NCI-H2081 (cell line): ENCODE data around the gene TADA2A.

Source experiments
- DNase-seq, 2 experiments: peaks; one replicate each; lab custom pipeline; 2025; lab: John Stamatoyannopoulos, UW

Gene TADA2A, protein sequence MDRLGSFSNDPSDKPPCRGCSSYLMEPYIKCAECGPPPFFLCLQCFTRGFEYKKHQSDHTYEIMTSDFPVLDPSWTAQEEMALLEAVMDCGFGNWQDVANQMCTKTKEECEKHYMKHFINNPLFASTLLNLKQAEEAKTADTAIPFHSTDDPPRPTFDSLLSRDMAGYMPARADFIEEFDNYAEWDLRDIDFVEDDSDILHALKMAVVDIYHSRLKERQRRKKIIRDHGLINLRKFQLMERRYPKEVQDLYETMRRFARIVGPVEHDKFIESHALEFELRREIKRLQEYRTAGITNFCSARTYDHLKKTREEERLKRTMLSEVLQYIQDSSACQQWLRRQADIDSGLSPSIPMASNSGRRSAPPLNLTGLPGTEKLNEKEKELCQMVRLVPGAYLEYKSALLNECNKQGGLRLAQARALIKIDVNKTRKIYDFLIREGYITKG

GRCh38 chr17:37406635-37407461, at the start of gene TADA2A, which contains the start of gene ACACA:
Gene TADA2A, plus strand, starts transcription at chr17:37406886. Its CDS starts 4,480 bp downstream, at chr17:37411366.
Gene ACACA, minus strand, starts transcription at chr17:37406836. Its CDS starts 537 bp downstream, at chr17:37406299.
- DNase-seq, result peak; percentile 71 to 84

GRCh38 chr17:37358098-37358829, 48.4 kb upstream of the TADA2A start:
- DNase-seq, result peak; percentile 38 to 72

GRCh38 chr17:37358830-37359681, 47.6 kb upstream of the TADA2A start:
- peak; percentile 86 to 90 for DNase-seq

- DNase-seq, result no peak
Measured at GRCh38 chr17:37359682-37360188, 47.0 kb upstream of the TADA2A start.

- no peak for DNase-seq
Measured at GRCh38 chr17:37360632-37361031, 46.1 kb upstream of the TADA2A start.

GRCh38 chr17:37361543-37361942, 45.1 kb upstream of the TADA2A start:
- DNase-seq, result no peak

DNA sequence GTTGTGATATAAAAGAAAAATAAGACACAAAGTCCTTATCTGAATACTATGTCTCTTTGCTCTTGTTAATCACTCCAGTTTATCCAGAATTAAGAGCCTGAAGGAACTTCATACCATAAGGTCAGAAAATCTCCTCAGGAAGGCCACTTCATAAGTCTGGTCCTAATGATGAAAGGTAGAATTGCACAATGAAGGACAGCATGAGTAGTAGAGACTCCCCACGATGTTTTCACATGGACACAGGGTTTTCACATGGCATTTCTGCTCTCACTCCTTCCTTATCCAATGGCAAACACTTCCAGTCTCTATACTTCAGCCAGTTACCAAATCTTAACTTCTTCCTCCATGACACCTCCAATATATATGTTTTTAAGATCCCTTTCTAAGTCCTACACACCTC, 41.1 kb upstream of the TADA2A start:
- DNase-seq, result no peak

GRCh38 chr17:37368577-37368976, 38.1 kb upstream of the TADA2A start:
- no peak for DNase-seq

DNA sequence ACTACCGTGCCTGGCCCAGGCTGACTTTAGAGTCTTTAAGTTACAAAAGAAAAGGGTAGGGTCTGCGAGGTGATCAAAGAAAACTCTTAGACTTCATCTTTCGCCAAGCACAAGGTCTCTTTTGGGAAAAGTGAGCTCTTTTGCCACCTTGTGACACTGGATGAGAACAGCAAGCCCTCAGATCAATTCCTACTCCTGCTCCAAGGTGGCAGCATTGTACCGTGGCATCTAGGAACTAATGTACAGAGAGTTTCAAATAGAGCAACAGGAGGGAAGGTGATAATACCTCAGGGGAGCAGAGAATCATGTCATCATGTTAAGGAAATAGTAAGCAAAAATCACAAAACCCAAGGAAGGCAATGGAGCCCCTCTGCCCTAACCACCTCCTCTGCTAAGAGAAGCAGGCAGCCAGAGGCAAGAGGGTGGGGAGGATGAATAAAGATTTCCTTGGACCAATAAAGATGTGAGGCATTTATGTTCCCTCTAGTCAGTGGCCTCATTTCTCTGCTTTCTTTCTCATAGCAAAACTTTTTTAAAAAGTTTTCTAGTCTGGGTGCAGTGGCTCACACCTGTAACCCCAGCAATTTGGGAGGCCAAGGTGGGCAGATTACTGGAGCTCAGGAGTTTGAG, 33.0 kb upstream of the TADA2A start:
- peak; percentile 86 to 89 for DNase-seq

DNA sequence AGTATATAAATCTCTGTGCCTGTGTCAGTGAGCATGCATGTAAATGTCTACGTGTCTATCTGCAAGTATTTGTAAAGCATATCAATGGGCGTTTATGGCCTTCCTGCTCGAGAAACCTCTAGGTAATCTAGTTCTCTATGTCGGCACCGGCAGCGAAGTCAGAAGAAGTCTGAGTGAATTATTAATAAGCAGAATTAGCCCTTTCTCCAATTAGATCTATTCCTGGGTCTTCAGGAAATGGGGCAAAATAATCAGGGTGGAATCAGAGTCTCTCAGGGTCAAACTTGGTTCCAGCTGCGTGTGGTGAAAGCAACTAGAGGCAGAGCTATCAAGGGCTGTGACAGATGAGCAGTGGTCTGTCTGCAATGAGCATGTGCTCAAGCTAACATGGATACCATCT, 31.0 kb upstream of the TADA2A start, which contains the start of gene C17orf78:
C17orf78 (plus strand) TSS at position 280 of the 400 bp plus-strand sequence; CDS start at position 388, 108 bp downstream.
- no peak for DNase-seq

- no peak for DNase-seq
Measured at GRCh38 chr17:37382056-37382455, 24.6 kb upstream of the TADA2A start.

GRCh38 chr17:37384560-37385149, 22.0 kb upstream of the TADA2A start:
- no peak for DNase-seq

DNA sequence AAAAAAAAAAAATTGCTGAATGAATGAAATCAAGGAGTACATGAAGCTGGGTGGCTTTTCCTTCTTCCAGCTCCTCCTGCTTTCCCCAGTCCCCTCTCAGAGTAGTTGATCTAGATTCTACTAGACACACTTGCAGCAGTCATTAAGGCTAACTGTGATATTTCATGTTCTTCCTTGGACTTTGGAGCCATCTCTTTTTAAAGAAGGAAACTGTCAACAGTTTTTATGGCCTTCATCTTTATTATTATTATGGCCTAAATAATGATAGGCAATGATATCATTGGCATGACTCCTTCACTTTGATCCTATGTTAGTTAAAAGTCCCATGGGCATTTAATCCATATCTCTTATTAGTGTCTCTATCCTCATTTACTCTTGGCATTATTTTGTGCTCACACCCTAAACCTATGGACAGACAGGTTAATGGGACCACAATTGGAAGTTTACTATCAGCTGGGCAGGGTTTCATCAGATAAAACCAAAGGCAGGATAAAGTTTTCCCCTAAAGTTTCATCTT, 21.2 kb upstream of the TADA2A start:
- no peak for DNase-seq

DNA sequence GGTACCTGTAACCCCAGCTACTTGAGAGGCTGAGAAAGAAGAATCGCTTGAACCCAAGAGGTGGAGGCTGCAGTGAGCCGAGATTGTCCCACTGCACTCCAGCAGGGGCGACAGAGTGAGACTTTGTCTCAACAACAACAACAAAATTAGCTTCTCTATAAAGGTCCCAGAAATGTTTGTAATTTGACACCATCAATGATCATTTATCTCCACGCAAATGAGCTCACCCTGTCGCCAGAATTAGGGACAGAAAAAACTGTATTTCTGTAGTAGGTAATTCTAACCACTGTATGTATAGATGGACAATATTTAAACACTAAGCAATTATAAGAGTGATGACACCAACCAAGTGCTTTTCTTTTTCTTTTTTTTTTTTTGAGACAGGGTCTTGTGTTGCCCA, 20.2 kb upstream of the TADA2A start:
- no peak for DNase-seq

- no peak for DNase-seq
Measured at GRCh38 chr17:37388266-37388665, 18.4 kb upstream of the TADA2A start.

- DNase-seq, result no peak
Measured at GRCh38 chr17:37389160-37389559, 17.5 kb upstream of the TADA2A start.

- no peak for DNase-seq
Measured at GRCh38 chr17:37391146-37391545, 15.5 kb upstream of the TADA2A start.

GRCh38 chr17:37392024-37392590, 14.6 kb upstream of the TADA2A start:
- no peak for DNase-seq

GRCh38 chr17:37393352-37393751, 13.3 kb upstream of the TADA2A start:
- no peak for DNase-seq
